ENCODE data around the gene CNIH2.

CNIH2 gene

DNA sequence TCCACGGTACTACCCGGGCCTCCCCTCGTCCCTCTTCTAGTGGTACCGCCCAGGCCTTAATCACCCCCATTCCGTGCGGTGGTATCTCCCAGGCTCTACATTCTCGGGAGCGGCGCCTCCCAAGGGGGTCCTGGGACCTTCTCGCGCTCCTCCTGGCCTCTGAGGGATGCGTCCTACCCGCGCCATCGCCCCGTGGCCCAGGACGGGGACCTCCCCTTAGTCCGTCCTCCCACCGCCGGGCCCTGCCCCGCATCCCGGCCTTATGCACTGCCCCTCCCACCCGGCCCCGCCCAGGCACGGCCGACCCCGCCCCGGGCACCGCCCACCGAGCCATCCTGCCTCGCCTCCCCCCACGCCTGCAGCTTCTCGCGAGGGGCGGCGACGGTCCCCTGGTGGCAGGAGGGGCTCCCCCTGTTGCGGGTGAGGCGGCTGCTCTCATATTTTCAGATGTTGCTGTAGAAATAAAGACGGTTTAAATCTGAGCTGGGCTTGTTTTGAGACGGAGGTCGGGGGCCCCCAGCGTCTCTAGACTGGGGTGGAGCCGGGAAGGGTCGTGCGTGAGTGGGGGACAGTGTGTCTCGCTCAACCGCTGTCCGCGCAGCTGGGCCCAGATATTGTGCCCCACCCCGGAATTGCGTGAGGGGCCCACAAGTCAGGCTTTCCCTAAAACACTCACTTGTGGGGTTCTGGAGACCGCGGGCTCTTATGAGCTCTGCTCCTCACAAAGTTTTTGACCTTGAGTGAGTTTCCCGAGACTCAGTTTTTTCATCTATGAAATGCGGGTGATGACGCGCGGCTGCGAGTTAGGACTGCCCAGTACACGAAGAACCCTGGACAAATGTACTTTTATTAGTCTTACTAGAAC is 10.4 kb upstream of the CNIH2 start:
- peak overlapping the region; percentile 57 for H3K4me3 ChIP-seq (ENCODE audit: low read depth, low read length)
- DNase-seq (ENCODE audit: low read depth) = peak; percentile 94
- TF ChIP-seq, protein P1, sequence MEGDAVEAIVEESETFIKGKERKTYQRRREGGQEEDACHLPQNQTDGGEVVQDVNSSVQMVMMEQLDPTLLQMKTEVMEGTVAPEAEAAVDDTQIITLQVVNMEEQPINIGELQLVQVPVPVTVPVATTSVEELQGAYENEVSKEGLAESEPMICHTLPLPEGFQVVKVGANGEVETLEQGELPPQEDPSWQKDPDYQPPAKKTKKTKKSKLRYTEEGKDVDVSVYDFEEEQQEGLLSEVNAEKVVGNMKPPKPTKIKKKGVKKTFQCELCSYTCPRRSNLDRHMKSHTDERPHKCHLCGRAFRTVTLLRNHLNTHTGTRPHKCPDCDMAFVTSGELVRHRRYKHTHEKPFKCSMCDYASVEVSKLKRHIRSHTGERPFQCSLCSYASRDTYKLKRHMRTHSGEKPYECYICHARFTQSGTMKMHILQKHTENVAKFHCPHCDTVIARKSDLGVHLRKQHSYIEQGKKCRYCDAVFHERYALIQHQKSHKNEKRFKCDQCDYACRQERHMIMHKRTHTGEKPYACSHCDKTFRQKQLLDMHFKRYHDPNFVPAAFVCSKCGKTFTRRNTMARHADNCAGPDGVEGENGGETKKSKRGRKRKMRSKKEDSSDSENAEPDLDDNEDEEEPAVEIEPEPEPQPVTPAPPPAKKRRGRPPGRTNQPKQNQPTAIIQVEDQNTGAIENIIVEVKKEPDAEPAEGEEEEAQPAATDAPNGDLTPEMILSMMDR (IDR thresholded peaks at IDR 0.05; ENCODE audit: insufficient read depth, low read depth, low read length, missing control alignments) = peak; percentile 14

DNA sequence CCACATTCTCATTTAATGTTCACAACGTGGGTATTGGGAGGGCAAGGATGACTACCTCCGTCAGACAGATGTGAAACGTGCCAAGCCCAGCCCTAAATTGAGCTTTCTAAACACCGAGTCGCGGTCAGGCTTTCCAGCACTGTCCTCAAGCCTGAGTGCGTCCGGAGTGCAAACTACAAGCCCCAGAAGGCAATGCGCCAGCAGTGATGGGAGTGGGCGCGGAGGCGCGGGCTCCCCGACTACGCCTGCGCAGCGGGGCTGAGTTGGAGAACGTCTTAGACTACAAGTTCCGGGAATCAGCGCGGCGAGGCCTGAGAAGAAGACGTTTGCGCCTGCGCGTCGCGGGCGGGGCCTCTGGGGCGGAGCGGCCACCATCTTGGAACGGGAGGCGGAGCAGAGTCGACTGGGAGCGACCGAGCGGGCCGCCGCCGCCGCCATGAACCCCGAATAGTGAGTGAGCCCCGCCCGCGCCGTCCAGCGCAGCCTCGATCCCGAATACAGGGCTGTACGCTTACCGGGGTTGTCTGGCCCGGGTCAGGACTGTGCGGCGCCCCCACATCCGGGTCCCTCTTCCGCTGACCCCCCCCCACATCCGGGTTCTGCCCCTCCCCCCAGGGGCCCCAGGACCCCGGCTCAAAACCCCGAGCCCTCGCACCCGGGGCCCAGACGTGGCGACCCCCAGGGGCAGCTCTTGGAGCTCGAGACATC is 9.6 kb upstream of the CNIH2 start, which contains the start of gene RAB1B:
TSS of gene RAB1B (plus strand) at position 396 of the 708 bp plus-strand sequence. CDS start at position 437, 41 bp downstream.
- DNase-seq (ENCODE audit: low read depth) = peak; percentile 100
- H3K4me3 ChIP-seq (ENCODE audit: low read depth, low read length) = peak within 1 kb of the TSS; percentile 99
- TF ChIP-seq, protein P1 (IDR thresholded peaks at IDR 0.05; ENCODE audit: insufficient read depth, low read depth, low read length, missing control alignments) = no peak

DNA sequence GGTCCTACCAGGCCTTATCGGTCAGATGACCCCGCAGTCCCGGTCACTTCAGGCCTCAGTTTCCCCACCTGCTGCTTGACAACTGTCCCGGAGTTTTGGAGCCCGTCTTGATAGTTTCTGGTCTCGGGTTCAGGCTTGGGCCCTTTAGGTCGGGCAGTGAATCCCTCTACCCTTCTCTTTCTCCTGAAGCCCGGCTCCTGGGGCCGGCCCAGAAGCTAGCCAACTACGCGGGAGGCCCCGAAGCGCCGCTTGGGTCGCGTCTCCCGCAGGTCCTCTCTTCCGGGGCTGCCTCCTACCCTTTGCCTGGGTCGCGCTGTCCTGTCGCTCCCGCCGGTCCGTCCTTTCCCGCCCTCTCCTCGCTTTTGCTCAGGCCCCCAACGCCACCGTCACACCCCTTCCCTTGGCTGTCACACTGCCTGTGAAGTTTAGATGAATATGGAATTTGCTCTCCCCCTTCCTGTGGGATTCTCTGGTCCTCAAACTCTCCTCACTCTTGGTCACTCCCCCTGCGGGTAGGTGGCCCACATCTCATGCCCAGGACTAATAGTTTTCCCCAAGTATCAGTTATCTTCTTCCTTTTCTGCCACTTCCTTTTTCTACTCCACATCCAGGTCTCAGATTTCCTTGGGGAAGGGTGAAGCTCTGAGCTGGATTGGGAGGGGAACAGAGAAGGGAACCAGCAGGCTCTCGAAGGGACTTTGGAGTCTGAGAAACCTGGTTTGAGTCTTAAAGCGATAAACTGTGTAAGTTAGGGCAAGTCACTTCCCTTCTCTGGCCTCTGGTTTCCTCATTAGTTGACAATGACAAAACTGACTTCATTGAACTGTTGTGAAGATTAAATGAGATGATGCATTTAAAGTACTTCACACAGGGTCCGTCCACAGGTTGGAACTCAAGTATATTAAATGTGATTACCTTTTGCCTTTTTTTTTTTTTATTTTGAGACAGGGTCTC is 8.7 kb upstream of the CNIH2 start:
- TF ChIP-seq, protein P1 (IDR thresholded peaks at IDR 0.05; ENCODE audit: insufficient read depth, low read depth, low read length, missing control alignments) = no peak
- peak overlapping the region; percentile 99 for H3K4me3 ChIP-seq (ENCODE audit: low read depth, low read length)
- DNase-seq (ENCODE audit: low read depth) = peak; percentile 34

DNA sequence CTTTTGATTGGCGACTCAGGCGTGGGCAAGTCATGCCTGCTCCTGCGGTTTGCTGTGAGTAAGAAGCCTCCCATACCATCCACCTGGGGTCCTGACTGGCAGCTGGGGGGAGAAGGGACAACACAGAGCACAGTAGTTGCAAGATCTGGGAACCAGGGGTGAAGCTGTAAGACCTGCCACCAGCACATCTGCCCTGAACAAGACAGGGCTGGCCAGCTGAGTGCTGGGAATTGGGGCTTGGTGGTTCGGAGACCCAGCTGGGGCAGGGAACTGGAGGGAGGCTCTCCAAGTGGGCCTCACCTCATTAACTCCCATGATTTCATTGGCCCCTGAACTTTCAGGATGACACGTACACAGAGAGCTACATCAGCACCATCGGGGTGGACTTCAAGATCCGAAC is 6.2 kb upstream of the CNIH2 start:
- TF ChIP-seq, protein P1 (IDR thresholded peaks at IDR 0.05; ENCODE audit: insufficient read depth, low read depth, low read length, missing control alignments) = no peak
- DNase-seq (ENCODE audit: low read depth) = no peak
- H3K4me3 ChIP-seq (ENCODE audit: low read depth, low read length) = no peak overlapping the region

DNA sequence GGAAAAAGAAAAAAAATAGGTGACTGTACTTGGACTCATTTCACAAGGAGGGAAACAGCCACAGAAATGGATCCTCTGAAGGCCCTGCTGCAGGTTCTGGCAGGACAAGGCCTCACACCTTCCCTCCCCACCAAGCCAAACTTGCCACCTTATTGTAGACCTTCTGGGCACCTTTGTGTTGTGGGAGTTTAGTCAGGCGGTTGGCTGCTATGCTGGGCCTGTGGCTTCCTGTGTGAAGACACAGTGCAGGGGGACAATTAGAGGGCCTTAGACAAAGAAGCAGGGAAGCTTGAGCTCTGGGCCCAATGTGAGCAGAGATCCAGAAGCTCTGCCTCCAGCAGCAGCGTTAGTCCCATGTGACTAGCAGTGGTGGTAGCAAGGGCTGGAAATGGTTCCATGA is 5.4 kb upstream of the CNIH2 start:
- H3K4me3 ChIP-seq (ENCODE audit: low read depth, low read length) = no peak overlapping the region
- TF ChIP-seq, protein P1 (IDR thresholded peaks at IDR 0.05; ENCODE audit: insufficient read depth, low read depth, low read length, missing control alignments) = no peak
- no peak for DNase-seq (ENCODE audit: low read depth)

DNA sequence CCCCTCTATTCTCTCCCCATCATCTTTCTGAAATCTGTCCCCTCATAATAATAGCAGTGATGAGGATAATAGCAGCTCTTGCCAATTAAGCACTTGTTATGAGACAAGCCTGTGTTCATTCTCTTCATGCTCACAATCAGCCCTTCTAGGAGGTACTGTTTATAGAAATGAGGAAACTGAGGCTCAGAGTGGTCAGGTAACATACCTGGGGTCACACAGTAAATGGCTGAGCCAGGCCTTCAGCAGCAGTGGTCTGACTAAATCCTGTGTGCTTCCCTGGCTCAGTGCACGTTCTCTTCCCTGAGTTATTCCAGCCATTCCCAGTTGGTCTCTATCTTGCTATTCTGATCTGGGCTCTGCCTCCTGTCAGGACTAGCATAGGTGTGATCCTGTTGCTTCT is 3.8 kb upstream of the CNIH2 start:
- DNase-seq (ENCODE audit: low read depth) = no peak
- no peak overlapping the region for H3K4me3 ChIP-seq (ENCODE audit: low read depth, low read length)
- TF ChIP-seq, protein P1 (IDR thresholded peaks at IDR 0.05; ENCODE audit: insufficient read depth, low read depth, low read length, missing control alignments) = no peak
